HG03108 (cell line): ENCODE measurements around the gene ERBB2.
"Not testable (repeated sequence)": the region's sequence is repeated elsewhere in the genome, so short reads cannot be mapped to it uniquely, and the experiment has no call there.

Experiments used
- ATAC-seq: cut with Tn5 transposase; IDR thresholded peaks from one replicate; pipeline ENCODE4 v1.9.1; 2021; ENCODE audit warnings: moderate library complexity; ENCODE audit not compliant: unreplicated experiment

The ERBB2 gene

DNA sequence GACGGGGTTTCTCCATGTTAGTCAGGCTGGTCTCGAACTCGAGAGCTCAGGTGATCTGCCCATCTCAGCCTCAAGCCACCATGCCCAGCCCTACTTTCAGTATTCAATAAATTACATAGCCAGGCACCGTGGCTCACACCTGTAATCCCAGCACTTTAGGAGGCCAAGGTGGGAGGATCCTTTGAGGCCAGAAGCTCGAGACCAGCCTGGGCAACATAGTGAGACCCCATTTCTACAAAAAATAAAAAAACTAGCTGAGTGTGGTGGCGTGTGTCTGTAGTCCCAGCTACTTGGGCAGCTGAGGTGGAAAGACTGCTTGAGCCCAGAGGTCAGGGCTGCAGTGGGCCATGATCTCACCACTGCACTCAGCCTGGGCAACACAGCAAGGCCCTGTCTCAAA is 22.2 kb downstream of the ERBB2 start:
- ATAC-seq, result no peak

DNA sequence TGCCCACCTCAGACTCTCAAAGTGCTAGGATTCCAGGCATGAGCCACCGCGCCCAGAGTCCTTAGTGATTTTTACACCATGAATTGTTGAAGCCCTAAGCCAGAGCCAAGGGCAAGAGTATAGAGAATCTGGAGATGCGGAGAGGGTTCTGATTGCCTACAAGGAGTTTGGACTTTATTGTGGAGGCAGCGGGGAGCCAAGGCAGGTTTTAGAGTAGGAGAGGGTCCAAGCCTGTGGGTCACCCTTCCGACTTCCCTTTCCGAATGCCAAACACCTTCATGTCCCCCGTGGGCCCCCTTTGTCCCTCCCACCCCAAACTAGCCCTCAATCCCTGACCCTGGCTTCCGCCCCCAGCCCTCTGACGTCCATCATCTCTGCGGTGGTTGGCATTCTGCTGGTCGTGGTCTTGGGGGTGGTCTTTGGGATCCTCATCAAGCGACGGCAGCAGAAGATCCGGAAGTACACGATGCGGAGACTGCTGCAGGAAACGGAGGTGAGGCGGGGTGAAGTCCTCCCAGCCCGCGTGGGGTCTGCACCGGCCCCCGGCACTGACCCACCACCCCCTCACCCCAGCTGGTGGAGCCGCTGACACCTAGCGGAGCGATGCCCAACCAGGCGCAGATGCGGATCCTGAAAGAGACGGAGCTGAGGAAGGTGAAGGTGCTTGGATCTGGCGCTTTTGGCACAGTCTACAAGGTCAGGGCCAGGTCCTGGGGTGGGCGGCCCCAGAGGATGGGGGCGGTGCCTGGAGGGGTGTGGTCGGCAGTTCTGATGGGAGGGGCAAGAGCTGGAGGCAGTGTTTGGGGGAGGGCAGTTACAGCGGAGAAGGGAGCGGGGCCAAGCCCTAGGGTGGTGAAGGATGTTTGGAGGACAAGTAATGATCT is 23.3 kb downstream of the ERBB2 start:
- no peak for ATAC-seq

DNA sequence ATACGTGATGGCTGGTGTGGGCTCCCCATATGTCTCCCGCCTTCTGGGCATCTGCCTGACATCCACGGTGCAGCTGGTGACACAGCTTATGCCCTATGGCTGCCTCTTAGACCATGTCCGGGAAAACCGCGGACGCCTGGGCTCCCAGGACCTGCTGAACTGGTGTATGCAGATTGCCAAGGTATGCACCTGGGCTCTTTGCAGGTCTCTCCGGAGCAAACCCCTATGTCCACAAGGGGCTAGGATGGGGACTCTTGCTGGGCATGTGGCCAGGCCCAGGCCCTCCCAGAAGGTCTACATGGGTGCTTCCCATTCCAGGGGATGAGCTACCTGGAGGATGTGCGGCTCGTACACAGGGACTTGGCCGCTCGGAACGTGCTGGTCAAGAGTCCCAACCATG is 24.9 kb downstream of the ERBB2 start:
- ATAC-seq, result no peak

GRCh38 chr17:39725923-39726322 is 26.1 kb downstream of the ERBB2 start:
- ATAC-seq, result not testable (repeated sequence)

DNA sequence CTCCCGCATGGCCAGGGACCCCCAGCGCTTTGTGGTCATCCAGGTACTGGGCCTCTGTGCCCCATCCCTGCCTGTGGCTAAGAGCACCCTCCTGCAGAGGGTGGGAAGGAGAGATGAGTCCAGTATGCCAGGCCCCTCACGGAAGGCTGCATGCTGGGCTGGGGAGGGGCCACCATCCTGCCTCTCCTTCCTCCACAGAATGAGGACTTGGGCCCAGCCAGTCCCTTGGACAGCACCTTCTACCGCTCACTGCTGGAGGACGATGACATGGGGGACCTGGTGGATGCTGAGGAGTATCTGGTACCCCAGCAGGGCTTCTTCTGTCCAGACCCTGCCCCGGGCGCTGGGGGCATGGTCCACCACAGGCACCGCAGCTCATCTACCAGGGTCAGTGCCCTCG is 26.8 kb downstream of the ERBB2 start:
- ATAC-seq, result no peak

DNA sequence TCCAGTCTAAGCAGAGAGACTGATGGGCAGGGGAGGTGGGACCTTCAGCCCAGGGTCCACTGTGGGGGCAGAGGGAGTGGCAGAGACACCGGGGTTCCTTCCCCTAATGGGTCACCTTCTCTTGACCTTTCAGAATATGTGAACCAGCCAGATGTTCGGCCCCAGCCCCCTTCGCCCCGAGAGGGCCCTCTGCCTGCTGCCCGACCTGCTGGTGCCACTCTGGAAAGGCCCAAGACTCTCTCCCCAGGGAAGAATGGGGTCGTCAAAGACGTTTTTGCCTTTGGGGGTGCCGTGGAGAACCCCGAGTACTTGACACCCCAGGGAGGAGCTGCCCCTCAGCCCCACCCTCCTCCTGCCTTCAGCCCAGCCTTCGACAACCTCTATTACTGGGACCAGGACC is 27.7 kb downstream of the ERBB2 start:
- ATAC-seq, result no peak

DNA sequence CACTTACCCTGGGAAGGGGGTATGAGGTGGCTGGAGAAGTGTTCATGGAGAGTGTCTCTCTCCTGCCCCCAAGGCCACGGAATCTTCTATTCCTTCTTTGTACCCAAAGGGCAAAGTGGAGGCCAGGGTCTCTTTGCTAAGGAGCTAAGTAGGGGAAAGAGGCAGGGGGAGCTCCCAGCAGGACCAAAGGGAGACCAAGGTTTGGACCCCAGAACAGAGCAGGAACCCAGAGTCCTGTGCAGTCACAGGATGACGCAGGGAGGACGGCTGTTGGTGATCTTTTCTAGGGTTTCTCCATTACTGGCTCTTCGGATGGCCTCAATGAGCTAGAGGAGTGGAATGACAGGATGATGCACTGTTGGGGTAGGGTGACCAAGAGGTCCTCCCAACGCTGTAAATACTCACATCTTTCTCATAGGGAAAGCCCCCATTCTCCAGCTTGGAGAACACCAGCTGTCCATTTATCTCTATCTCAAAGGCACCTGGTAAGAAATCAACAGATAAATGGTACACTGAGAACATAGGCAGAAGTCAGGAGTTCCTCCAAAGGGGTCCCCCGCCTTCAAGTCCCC is 29.5 kb downstream of the ERBB2 start:
- no peak for ATAC-seq

- ATAC-seq, result peak; percentile 91
These were observed 30.4 kb downstream of the ERBB2 start, which contains the start of gene MIEN1 for GRCh38 chr17:39730095-39730921. TSS of gene MIEN1 (minus strand) at chr17:39730532. CDS start at chr17:39730495, 37 bp downstream.

GRCh38 chr17:39732586-39732985 is 32.7 kb downstream of the ERBB2 start:
- no peak for ATAC-seq

DNA sequence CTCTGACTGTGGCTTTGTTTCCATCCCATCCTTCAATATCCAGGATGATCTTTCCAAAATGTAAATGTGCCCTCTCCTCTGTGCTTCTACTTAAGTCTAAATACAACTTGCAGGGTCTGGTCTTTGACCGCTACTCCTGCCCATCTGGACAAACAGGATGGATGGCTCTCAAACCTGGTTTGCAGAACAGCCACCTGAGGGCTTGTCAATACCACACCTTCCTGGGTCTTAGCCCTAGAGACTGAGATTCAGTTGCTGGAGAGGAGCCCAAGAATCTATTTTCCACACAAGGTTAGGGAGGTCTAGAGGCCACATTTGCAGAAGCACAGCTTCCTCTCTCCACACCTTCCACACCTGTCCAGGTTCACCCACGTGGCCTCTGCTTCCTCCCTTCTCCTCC is 36.0 kb downstream of the ERBB2 start:
- ATAC-seq, result no peak

GRCh38 chr17:39736319-39737165 is 36.7 kb downstream of the ERBB2 start:
- no peak for ATAC-seq

GRCh38 chr17:39737206-39737759 is 37.4 kb downstream of the ERBB2 start:
- no peak for ATAC-seq

GRCh38 chr17:39737760-39738567 is 38.1 kb downstream of the ERBB2 start, which contains the start of gene GRB7:
TSS of gene GRB7 (plus strand) at chr17:39737938. CDS start at chr17:39742302, 4,364 bp downstream.
- ATAC-seq, result no peak

GRCh38 chr17:39738568-39738901 is 38.7 kb downstream of the ERBB2 start:
- ATAC-seq, result no peak

DNA sequence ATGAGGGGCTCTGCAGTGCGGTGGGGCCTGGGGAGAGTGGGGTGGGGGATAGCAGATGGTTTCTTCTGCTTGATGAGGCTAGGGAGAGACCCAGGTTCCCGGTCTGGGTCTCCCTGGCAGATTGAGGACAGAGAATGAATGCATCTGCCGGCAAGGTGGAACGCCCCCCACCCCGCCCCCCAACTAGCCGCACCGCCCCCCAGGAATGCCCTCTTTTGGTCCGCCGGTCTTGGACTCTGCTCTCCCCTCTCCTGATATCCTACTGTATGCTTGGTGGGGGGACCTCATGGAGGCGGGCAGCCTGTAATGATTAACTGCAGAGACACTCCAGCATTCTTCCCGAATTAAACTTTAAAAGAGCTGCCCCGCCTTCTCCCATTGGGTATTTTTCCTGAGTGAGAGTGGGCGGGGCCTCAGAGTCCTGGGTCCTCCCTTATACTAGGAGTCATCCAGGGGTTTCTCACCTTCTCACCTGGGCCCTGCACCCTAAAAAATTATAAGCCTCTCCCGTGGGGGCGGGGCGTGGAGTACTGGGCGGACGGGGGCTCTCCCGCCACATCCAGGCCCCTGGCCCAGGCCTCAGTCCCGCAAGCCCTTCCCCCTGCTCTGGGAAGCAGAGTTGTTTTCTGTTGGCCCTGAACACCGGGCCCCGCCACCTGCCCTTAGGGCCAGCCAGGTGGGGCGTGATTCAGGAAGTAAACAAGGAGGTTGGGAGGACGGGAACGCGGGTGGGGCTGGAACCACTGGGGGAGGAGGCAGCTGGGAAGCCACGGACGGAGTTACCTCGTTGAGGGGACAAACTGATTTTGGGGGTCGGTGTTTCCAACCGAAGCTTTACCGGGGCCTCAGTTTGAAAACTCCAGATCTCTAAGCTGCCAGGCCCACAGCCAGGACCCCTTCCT is 39.4 kb downstream of the ERBB2 start:
- no peak for ATAC-seq

DNA sequence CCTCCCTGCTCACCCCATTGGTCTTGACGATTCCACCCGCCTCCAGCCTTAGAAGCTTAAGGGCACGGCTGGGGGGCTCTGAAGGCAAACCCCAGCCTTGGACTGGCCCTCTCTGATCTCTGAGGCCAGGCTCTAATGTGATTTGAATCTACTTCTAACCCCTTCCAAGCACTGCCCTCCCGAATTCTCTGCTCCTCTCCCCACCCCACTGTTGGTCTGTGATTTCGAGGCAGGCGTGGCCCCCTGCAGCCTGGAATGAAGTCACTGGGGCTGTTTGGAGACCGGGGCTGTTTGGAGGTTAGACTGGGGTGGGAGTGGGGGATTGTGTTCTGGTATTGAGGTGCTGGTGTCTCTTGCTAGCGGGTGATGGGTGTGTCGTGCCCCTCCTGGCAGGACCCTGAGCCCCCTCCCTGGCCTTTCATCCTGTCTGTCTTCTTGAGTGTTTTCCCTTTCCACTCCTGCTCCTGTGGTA is 40.1 kb downstream of the ERBB2 start:
- no peak for ATAC-seq

- no peak for ATAC-seq
These were observed 40.7 kb downstream of the ERBB2 start for GRCh38 chr17:39740357-39741111.
